Measurements from ENCODE around the gene NDUFV1.
"Not testable (repeated sequence)": the region's sequence is repeated elsewhere in the genome, so short reads cannot be mapped to it uniquely, and the experiment has no call there.

DNA sequence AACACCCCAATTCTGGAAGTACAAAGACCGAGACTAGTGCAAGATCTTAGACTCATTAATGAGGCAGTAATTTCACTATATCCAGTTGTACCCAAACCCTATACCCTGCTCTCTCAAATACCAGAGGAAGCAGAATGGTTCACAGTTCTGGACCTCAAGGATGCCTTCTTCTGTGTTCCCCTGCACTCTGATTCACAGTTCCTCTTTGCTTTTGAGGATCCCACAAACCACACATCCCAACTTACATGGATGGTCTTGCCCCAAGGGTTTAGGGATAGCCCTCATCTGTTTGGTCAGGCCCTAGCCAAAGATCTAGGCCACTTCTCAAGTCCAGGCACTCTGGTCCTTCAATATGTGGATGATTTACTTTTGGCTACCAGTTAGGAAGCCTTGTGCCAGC is 17.1 kb downstream of the NDUFV1 start:
- TF ChIP-seq, protein P1, sequence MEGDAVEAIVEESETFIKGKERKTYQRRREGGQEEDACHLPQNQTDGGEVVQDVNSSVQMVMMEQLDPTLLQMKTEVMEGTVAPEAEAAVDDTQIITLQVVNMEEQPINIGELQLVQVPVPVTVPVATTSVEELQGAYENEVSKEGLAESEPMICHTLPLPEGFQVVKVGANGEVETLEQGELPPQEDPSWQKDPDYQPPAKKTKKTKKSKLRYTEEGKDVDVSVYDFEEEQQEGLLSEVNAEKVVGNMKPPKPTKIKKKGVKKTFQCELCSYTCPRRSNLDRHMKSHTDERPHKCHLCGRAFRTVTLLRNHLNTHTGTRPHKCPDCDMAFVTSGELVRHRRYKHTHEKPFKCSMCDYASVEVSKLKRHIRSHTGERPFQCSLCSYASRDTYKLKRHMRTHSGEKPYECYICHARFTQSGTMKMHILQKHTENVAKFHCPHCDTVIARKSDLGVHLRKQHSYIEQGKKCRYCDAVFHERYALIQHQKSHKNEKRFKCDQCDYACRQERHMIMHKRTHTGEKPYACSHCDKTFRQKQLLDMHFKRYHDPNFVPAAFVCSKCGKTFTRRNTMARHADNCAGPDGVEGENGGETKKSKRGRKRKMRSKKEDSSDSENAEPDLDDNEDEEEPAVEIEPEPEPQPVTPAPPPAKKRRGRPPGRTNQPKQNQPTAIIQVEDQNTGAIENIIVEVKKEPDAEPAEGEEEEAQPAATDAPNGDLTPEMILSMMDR (IDR thresholded peaks at IDR 0.05): not testable (repeated sequence)
- not testable (repeated sequence) for TF ChIP-seq POLR2A (IDR thresholded peaks at IDR 0.05)

Measured in right lobe of liver (tissue), 4 donors.